ENCODE data around the gene MYL6. TPM values are rescaled to one million over a fixed set of nuclear protein-coding genes. Genes with fewer than 3 reads are reported as not detected.

The MYL6 gene
- total and polyA plus RNA-seq, 9 of the 15 experiments (the other 6 are each of a cell fraction or from before 2014, with no cell fraction given), result 557 to 1,664 (median 958) TPM

DNA sequence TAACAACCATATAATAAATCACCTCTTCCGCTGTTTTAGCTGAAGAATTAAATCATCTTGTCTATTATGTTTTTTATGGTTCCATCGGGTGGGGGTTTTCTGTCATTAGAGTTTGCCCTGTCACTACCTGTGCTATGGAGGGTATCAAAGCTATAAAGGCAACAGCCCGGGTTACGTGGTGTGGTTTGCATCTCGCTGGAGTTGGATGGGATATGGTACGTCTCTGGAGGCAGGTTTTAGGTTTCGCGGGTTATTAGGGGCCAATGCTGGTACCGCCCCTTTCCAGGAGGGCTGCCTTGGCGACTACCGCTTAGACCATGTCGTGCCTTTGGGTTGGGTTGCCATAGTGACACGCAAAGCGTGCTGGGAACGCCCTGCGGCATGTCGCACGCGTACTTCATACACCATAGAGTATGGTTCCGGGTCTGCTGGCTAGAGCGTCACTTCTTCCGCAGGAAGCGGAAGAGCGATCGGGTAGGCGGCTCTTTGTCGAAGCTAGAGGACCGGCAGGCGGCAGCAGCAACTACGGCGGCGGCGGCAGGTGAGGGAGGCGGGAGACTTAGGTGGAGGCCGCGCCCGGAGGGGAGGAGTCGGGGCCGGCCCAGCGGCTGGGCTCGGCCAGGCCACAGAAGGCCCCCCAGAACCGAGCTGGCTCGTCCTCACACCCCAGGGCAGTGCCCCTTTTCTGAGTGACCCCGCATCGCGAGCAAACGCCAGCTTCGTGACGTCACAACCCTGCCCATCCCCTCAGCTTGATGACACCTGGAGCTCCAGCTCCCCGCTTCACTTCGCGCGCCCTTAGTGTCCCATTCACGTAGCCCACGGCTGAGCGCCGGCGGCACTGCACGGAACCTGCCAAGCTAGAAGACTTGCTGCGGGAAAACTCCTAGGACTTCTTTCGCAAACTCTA is 40.1 kb upstream of the MYL6 start, which contains the start of gene ZC3H10 (continued):
- TF ChIP-seq ZNF407 (IDR thresholded peaks at IDR 0.05; ENCODE audit: low read depth) (peak; percentile 34; the same call in 1 of the 2 replicates), NONO (IDR thresholded peaks at IDR 0.05; ENCODE audit: low read depth in 2 of 2, low read length in 1 of 2) (peak; percentile 48 to 53; a peak in 1 of 4 replicates), CEBPG (CRISPR knock-in tag; IDR thresholded peaks at IDR 0.05) (peak; percentile 41; the same call in 1 of the 2 replicates), CEBPG (tag; conservative IDR thresholded peaks at IDR 0.05 in 1 of 2, IDR thresholded peaks at IDR 0.05 in 1 of 2) (no peak), HCFC1 (IDR thresholded peaks at IDR 0.05; ENCODE audit: low read depth, low read length) (peak; percentile 89), BMI1 (IDR thresholded peaks at IDR 0.05; ENCODE audit: low read length) (peak; percentile 93), ZNF764 (CRISPR knock-in tag; IDR thresholded peaks at IDR 0.05; ENCODE audit: low read depth) (peak; percentile 90; the same call in 1 of the 2 replicates), ZNF444 (CRISPR knock-in tag; IDR thresholded peaks at IDR 0.05) (0 out of 2 replicates have a peak, but pooled peaks have one; percentile 49), PPARD (CRISPR knock-in tag; IDR thresholded peaks at IDR 0.05) (no peak), MCM3 (IDR thresholded peaks at IDR 0.05) (no peak), ATF7 (IDR thresholded peaks at IDR 0.05) (peak; percentile 96), GATAD2A (IDR thresholded peaks at IDR 0.05) (0 out of 2 replicates have a peak, but pooled peaks have one; percentile 34), JUND (IDR thresholded peaks at IDR 0.05; ENCODE audit: borderline replicate concordance, low read depth, low read length) (peak; percentile 78), JUND (tag; IDR thresholded peaks at IDR 0.05; ENCODE audit: borderline replicate concordance, low read depth, low read length) (peak; percentile 58; the same call in 1 of the 3 replicates), TAL1 (IDR thresholded peaks at IDR 0.05) (no peak), RFX5 (IDR thresholded peaks at IDR 0.05; ENCODE audit: low read depth, low read length) (no peak), SETDB1 (IDR thresholded peaks at IDR 0.05; ENCODE audit: low read length) (peak; percentile 45), SMC3 (conservative IDR thresholded peaks at IDR 0.05; ENCODE audit: insufficient read depth, low read depth, low read length) (peak; percentile 31; the same call in 1 of the 2 replicates), ARNT (IDR thresholded peaks at IDR 0.05) (peak in 1 of 2 experiments; percentile 79; a peak in 3 of 4 replicates)
- TF ChIP-seq, protein P1, sequence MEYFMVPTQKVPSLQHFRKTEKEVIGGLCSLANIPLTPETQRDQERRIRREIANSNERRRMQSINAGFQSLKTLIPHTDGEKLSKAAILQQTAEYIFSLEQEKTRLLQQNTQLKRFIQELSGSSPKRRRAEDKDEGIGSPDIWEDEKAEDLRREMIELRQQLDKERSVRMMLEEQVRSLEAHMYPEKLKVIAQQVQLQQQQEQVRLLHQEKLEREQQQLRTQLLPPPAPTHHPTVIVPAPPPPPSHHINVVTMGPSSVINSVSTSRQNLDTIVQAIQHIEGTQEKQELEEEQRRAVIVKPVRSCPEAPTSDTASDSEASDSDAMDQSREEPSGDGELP (CRISPR knock-in tag; IDR thresholded peaks at IDR 0.05; ENCODE audit: borderline replicate concordance), result peak; percentile 97

Measured in K562 (cell line).